GM18517 (cell line): ENCODE results near the gene KIF4B.
"Not testable (repeated sequence)": the region's sequence is repeated elsewhere in the genome, so short reads cannot be mapped to it uniquely, and the experiment has no call there.

Source experiments
- ATAC-seq: cut with Tn5 transposase; IDR thresholded peaks from one replicate; pipeline ENCODE4 v1.9.1; 2021; ENCODE audit warnings: mild to moderate bottlenecking, moderate library complexity; ENCODE audit not compliant: unreplicated experiment

The KIF4B gene, protein sequence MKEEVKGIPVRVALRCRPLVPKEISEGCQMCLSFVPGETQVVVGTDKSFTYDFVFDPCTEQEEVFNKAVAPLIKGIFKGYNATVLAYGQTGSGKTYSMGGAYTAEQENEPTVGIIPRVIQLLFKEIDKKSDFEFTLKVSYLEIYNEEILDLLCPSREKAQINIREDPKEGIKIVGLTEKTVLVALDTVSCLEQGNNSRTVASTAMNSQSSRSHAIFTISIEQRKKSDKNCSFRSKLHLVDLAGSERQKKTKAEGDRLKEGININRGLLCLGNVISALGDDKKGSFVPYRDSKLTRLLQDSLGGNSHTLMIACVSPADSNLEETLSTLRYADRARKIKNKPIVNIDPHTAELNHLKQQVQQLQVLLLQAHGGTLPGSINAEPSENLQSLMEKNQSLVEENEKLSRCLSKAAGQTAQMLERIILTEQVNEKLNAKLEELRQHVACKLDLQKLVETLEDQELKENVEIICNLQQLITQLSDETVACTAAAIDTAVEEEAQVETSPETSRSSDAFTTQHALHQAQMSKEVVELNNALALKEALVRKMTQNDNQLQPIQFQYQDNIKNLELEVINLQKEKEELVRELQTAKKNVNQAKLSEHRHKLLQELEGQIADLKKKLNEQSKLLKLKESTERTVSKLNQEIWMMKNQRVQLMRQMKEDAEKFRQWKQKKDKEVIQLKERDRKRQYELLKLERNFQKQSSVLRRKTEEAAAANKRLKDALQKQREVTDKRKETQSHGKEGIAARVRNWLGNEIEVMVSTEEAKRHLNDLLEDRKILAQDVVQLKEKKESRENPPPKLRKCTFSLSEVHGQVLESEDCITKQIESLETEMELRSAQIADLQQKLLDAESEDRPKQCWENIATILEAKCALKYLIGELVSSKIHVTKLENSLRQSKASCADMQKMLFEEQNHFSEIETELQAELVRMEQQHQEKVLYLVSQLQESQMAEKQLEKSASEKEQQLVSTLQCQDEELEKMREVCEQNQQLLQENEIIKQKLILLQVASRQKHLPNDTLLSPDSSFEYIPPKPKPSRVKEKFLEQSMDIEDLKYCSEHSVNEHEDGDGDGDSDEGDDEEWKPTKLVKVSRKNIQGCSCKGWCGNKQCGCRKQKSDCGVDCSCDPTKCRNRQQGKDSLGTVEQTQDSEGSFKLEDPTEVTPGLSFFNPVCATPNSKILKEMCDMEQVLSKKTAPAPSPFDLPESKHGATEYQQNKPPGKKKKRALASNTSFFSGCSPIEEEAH

GRCh38 chr5:155013526-155013925 is at the start of gene KIF4B:
Gene KIF4B (plus strand): TSS chr5:155013755. CDS start chr5:155013860, 105 bp downstream.
- no peak for ATAC-seq

DNA sequence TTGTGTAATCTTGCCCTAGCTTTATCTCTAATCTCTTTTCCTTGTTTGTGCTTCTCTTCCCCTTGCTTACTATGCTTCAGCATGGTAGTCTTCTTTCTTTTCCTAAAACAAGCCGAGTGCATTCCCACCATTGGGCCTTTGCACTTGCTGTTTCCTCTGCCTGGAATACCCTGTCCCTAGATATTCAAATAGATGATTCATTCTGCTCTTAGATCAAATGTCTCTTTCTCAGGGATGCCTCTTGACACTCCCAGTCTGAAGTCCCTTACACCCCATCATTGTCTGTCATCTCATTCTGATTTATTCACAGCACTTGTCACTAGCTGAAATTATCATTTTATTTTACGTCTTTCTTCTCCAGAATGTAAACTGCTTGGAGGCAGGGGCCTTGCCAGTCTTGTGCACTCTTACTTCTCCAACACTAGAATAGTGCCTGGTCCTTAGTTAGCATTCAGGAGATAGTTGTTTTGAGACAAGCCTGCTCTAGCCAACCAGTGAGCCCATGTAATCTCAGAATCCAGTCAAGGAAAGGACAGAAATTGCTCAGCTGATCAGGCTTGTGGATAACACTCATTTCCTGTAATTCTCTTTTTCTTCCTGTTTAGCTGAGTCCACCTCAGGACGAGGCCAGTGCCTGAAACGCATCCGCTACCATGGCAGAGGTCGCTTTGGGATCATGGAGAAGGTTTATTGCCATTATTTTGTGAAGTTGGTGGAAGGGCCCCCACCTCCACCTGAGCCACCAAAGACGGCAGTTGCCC is 47.3 kb upstream of the KIF4B start:
- no peak for ATAC-seq

DNA sequence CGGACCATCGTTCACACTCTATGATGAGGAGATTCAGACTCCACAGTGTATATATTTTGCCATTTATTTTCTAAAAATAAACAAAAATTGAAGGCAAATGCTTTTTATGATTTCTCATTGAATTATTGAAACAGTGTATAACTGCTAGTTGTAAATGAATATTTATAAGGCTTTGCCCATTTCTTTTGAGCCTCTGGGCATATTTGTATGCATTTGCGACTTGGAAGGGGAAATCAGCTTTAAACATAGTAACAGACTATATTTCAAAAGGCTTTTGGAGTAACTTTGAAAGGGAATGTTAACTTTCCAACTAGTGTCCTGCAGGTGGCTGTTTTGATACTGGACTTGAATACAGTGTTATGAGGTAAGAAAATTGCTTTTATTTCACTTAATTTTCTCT is 46.7 kb upstream of the KIF4B start:
- ATAC-seq: no peak

GRCh38 chr5:154967421-154968024 is 46.0 kb upstream of the KIF4B start:
- no peak for ATAC-seq

- no peak for ATAC-seq
Measured at GRCh38 chr5:154968953-154969352, 44.6 kb upstream of the KIF4B start.

DNA sequence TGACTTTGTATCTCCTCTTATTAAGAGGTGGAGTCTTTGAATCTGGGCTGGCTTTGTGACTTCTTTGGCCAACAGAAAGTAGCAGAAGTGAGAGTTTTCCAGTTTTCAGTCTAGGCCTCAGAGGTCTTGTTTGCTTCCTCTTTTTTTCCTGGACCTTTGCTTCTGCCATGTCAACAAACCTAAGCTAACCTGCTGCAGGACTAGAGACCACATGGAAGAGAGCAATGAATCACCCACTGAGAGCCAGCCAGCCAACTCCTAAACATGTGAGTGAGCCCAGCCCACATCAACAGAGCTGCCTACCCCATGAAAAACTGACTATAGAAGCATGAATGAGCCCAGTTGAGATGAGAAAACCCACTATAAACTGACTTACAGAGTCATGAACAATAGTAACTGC is 42.8 kb upstream of the KIF4B start:
- no peak for ATAC-seq

GRCh38 chr5:154971501-154971900 is 42.1 kb upstream of the KIF4B start:
- ATAC-seq: no peak

GRCh38 chr5:154972476-154973080 is 41.0 kb upstream of the KIF4B start:
- ATAC-seq: no peak

DNA sequence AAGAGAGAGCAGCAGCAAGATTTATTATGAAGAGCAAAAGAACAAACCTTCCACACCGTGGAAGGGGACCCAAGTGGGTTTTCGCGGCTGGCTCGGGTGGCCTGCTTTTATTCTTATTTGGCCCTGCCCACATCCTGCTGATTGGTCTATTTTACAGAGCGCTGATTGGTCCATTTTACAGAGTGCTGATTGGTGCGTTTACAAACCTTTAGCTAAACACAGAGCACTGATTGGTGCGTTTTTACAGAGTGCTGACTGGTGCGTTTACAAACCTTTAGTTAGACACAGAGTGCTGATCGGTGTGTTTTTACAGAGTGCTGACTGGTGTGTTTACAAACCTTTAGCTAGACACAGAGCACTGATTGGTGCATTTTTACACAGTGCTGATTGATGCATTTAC is 37.5 kb upstream of the KIF4B start:
- not testable (repeated sequence) for ATAC-seq

GRCh38 chr5:154977409-154977808 is 36.1 kb upstream of the KIF4B start:
- no peak for ATAC-seq

- not testable (repeated sequence) for ATAC-seq
Measured at GRCh38 chr5:154978294-154978693, 35.3 kb upstream of the KIF4B start.

DNA sequence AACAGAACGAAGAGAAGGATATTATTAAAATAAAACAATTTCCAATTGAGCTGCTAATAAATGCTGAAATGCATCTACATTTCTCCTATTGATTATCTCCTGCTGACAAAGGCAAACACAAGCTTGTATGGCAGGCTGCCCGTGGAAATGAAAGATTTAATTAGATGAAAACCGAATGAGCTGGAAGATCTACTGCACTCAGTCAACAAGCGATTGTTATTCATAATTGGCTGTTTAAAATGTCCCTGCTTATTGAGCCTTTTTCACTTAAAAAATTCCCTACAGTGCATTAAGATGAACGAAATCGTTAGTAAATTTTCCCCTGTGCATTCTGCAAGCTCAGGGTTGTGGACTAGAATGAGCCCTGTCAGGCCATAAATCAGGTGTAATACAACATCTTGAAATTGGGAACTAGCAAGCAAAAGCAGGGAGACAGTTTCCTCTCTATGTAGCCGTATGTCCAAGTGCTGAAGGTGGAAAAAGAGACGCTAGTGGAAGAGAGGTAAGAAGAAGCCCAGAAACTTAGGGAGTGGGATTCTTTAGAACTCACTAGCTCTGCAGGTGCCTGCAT is 28.5 kb upstream of the KIF4B start:
- no peak for ATAC-seq

DNA sequence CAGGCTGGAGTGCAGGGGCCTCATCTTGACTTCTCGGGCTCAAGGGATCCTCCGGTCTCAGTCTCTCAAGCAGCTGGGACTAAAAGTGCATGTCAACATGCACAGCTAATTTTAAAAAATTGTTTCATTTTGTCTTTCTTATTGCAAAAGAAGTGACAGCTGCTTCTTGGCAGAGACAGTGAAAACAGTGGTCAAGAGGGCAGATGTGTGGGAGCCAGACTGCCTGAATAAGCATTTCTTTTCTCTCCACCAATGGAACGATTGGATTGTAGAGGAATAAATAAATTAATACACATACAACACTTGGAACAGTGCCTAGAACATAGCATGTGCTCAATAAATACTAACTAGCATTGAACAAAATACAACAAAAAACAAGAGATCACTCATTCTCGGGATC is 27.4 kb upstream of the KIF4B start:
- ATAC-seq: no peak

DNA sequence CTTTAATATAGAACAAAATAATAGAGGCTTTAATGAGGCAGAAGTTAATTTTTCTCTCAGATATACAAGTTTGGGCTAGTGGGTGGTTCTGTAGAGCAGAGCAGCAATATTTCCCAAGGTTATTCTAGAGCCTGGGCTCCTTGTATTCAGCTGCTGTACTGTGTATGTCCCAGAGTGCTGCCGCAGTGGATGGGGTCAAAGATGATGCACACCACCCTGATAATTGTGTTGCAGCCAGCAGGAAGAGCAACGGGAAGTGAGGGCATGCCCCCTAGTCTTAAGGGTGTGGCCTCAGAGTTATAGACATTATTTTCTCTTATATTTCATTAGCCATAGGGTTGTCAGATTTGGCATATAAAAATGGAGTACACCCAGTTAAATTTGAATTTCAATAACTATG is 23.9 kb upstream of the KIF4B start:
- ATAC-seq: no peak

- no peak for ATAC-seq
Measured at GRCh38 chr5:154993461-154993860, 20.1 kb upstream of the KIF4B start.

- no peak for ATAC-seq
Measured at GRCh38 chr5:154995679-154996078, 17.9 kb upstream of the KIF4B start.

- no peak for ATAC-seq
Measured at GRCh38 chr5:154997746-154998145, 15.8 kb upstream of the KIF4B start.

GRCh38 chr5:154999865-155000264 is 13.7 kb upstream of the KIF4B start:
- no peak for ATAC-seq

GRCh38 chr5:155001523-155001922 is 12.0 kb upstream of the KIF4B start:
- no peak for ATAC-seq
